SHP77 treated with DMSO at 0.1 percent for 48 hours (cell line): Measurements from ENCODE around the gene B3GNT7.
"Not testable (repeated sequence)": the region's sequence is repeated elsewhere in the genome, so short reads cannot be mapped to it uniquely, and the experiment has no call there.

Source experiments
- DNase-seq: peaks from one replicate; lab custom pipeline; 2025; lab: John Stamatoyannopoulos, UW

B3GNT7 gene

DNA sequence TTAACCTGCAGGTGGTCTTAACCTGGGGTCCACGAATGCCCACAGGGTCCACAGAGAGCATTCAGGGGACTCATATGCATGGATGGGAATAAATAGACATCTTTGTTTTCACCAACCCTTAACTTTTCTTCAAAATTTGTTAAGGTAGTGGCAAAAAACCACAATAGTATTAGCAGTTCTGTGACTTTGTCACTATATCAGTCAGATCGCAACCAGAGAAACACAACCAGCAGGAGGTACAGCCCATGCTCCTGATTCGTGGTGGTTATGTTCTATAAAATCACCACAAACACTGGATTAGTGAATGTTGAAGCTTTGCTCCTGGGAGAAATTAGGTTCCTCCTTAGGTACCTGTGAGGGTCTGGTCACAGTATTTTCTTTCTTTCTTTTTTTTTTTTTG, 31.6 kb downstream of the B3GNT7 start:
- no peak for DNase-seq

DNA sequence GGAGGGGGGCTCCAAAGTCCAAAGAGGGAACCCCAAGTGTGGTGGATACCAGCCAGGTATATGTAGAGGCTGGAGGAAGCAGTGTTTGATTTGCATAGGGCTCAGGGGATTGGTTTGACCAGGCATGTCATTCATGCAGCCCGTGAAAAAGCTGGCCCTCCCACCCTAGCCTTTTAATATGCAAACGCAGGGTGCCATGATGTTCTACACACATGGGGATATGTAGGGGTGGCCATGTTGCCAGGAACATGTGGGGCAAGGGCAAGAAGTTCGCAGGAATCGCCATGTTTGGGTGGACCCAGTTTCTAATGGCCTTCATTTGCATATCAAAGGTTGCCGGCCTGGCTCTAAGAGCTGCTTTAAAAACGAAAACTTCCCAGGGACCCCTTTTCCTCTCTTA, 33.6 kb downstream of the B3GNT7 start:
- DNase-seq: no peak

DNA sequence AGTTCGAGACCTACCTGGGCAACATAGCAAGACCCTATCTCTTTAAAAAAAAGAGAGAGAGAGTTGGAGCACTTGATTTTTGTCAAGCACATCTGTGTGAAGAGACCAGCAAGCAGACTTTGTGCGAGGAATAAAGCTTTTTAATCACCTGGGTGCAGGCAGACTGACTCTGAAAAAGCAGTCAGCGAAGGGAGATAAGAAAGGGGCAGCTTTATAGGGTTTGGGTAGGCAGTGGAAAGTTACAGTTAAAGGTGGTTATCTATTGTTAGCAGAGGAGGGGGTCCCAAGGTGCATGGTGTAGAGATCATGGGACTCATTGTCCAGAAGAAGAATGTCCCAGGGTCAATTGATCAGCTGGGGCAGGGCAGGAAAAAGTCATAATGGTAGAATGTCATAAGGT, 34.4 kb downstream of the B3GNT7 start:
- DNase-seq: no peak

DNA sequence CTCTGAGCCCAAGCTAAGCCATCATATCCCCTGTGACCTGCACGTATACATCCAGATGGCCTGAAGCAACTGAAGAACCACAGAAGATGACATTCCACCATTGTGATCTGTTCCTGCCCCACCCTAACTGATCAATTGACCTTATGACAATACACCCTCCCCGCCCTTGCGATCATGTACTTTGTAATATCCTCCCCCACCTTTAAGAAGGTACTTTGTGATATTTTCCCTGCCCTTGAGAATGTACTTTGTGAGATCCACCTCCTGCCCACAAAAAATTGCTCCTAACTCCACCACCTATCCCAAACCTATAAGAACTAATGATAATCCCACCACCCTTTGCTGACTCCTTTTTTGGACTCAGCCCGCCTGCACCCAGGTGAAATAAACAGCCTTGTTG, 34.9 kb downstream of the B3GNT7 start:
- not testable (repeated sequence) for DNase-seq

DNA sequence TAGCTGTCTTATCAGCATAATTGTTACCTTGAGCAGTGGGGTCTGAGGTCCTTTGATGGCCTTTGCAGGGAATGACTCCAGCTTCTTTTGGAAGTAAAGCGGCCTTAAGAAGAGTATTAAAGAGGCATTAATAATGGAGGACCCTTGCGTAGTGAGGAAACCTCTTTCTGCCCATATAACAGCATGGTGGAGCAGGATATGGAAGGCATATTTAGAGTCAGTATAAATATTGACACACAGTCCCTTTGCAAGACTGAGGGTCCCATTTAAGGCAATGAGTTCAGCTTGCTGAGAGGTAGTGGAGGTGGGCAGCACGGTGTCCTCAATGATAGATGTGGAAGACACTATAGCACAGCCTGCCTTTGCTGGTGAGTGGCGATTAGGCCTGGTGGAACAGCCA, 36.1 kb downstream of the B3GNT7 start:
- no peak for DNase-seq

DNA sequence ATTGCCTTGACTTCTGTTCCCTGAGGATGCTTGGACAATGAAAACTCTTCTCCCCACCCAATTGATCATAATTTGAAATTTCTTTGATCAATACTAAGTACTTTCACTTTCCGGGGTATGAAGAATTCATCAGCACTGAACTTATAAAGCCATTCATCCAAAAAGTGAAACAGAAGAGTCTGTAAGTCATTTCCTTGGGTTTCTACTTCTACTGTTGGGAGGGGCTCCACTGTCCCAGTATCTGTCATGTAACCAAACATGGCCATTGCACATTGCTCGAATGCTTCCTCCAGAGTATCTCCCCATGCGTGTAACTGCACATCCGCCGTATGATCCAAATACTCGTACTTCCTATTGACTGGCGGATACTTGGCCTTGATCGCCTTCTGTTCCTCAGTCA, 38.5 kb downstream of the B3GNT7 start:
- no peak for DNase-seq

DNA sequence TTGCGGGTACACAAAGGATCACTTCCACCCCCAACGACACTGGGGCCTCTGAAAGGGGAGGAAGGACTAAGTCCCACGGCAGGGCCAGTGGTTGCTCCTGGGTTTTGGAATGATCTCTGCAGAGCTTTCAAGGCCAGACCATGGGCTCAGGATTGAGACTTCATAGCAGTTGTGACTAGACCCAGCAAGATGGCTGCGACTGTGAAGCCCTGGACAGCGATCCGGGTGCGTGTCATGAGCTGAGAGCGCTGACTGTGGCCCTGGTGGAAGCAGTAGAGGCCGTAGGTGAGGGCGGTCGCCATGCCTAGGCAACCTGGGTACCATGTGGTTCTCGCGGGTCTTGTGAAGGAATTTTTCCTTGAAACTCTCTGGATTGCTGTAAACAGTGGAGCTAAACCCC, 41.4 kb downstream of the B3GNT7 start:
- DNase-seq: no peak

DNA sequence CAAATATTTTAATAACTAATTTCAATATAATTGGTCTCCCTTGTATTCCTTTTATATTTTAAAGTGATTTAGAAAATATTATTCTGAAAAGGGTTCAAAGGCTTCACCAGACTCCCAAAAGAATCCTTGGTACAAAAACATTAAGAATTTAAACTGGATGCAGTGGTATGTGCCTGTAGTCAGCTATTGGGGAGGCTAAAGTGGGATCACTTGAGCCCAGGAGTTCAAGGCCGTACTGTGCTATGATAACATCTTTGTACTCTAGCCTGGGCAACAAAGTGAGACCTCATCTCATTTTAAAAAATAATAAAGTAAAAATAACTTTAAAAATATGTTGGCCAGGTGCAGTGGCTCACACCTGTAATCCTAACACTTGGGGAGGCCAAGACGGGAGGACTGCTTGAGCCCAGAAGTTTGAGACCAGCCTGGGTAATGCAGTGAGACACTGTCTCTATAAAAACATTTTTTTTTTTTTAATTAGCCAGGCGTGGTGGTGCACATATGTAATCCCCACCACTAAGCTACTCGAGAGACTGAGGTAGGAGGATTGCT, 54.1 kb downstream of the B3GNT7 start:
- DNase-seq: no peak

DNA sequence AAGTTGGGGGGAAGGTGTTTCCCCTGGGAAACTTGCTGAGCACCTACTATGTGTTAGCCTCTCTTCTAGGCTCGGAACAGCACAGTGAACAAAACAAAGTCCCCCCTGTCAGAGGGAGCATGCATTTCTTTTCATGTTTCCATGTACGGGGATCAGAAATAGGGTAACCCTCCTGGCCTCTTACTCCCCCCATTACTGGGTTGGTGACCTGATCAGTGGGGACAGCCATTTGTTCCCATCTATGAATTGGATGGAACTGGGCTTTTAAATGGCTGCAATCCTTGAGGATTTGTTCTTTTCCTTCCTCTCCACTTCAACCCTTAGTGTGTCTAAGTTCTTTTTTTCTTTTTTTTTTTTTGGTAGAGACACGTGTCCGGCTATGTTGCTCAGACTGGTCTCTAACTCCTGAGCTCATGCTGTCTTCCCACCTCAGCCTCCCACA, 55.1 kb downstream of the B3GNT7 start:
- no peak for DNase-seq
